Astrocyte of the spinal cord (primary cell): ENCODE measurements around the gene RALGPS1.

Source experiments
- DNase-seq: peaks from one replicate; pipeline ENCODE4 v3.0.0; 2011; ENCODE audit warnings: low read depth, low spot score
- H3K4me3 ChIP-seq: 2 replicates; pipeline ENCODE4 v1.5.1; 2011; ENCODE audit warnings: low read depth, mild to moderate bottlenecking, low read length, moderate library complexity
- CTCF ChIP-seq: IDR thresholded peaks from 2 replicates; pipeline ENCODE4 v1.5.1; 2012; ENCODE audit warnings: low read depth, mild to moderate bottlenecking, low read length, inconsistent platforms
- in situ Hi-C: cut with HindIII; loops from 2 replicates; pipeline ENCODE4 v1.10.0; 2017; ENCODE audit warnings: low sequenced_read_pairs

The RALGPS1 gene

GRCh38 chr9:127182901-127183746 lies 268.5 kb downstream of the RALGPS1 start:
- in situ Hi-C loops = no loop called here
- H3K4me3 ChIP-seq = no peak overlapping the region
- TF ChIP-seq CTCF = no peak
- peak; percentile 22 for DNase-seq

- in situ Hi-C loops = no loop called here
- no peak overlapping the region for H3K4me3 ChIP-seq
- TF ChIP-seq CTCF = no peak
- no peak for DNase-seq
Measured at GRCh38 chr9:127183814-127184582, 269.4 kb downstream of the RALGPS1 start.

GRCh38 chr9:127184641-127185040 lies 270.1 kb downstream of the RALGPS1 start:
- no peak for TF ChIP-seq CTCF
- in situ Hi-C loops = no loop called here
- DNase-seq = no peak
- no peak overlapping the region for H3K4me3 ChIP-seq

- TF ChIP-seq CTCF = no peak
- H3K4me3 ChIP-seq = no peak overlapping the region
- DNase-seq = no peak
- in situ Hi-C loops = no loop called here
Measured at GRCh38 chr9:127185181-127185580, 270.6 kb downstream of the RALGPS1 start.

- peak; percentile 72 for DNase-seq
- TF ChIP-seq CTCF = no peak
- no peak overlapping the region for H3K4me3 ChIP-seq
- in situ Hi-C loops = no loop called here
Measured at GRCh38 chr9:127185931-127186781, 271.6 kb downstream of the RALGPS1 start.

GRCh38 chr9:127186806-127187205 lies 272.2 kb downstream of the RALGPS1 start:
- no peak for TF ChIP-seq CTCF
- DNase-seq = no peak
- no peak overlapping the region for H3K4me3 ChIP-seq
- in situ Hi-C loops = no loop called here
